H1 (cell line): ENCODE data around the gene GTPBP1. TPM values are rescaled to one million over a fixed set of nuclear protein-coding genes. Genes with fewer than 3 reads are reported as not detected.

ENCODE experiments used
- CHD1 ChIP-seq: IDR thresholded peaks from 2 replicates; pipeline ENCODE4 v1.6.1; 2012; ENCODE audit warnings: low read depth, low read length, improper control_type of control experiment
- CHD7 ChIP-seq: fragments of 300-600 bp; sonication (generic); IDR thresholded peaks from 2 replicates; pipeline ENCODE4 v1.7.1; 2012; ENCODE audit warnings: low read length, moderate library complexity, mild to moderate bottlenecking, inconsistent platforms; ENCODE audit not compliant: insufficient replicate concordance
- CREB1 ChIP-seq: IDR thresholded peaks from 2 replicates; pipeline ENCODE4 v1.6.1; 2012; ENCODE audit warnings: inconsistent platforms
- CTCF ChIP-seq, 3 experiments: IDR thresholded peaks; 1 replicate in 2 of 3; 2 replicates in 1 of 3; pipeline versions ENCODE4 v1.5.1 to v1.6.1; 2011; ENCODE audit warnings: low read length in 3 of 3, mild to moderate bottlenecking in 3 of 3, inconsistent platforms in 2 of 3, low read depth in 1 of 3, moderate library complexity in 1 of 3; ENCODE audit not compliant: insufficient read depth in 1 of 3; ENCODE audit errors: control extremely low read depth in 1 of 3
- KDM1A ChIP-seq: fragments of 200-600, 300-600 bp; sonication (generic); IDR thresholded peaks from 2 replicates; pipeline ENCODE4 v1.7.1; 2016; ENCODE audit warnings: mild to moderate bottlenecking, low read length, borderline replicate concordance
- NRF1 ChIP-seq: IDR thresholded peaks from 2 replicates; pipeline ENCODE4 v1.6.1; 2011; ENCODE audit warnings: mild to moderate bottlenecking, low read depth, low read length, improper control_type of control experiment
- SIX5 ChIP-seq: IDR thresholded peaks from 2 replicates; pipeline ENCODE4 v1.6.1; 2011; ENCODE audit warnings: mild to moderate bottlenecking, low read depth, low read length
- USF2 ChIP-seq: IDR thresholded peaks from 2 replicates; pipeline ENCODE4 v1.6.1; 2011; ENCODE audit warnings: low read length, improper control_type of control experiment
- polyA plus RNA-seq, 7 experiments: library from polyadenylated mRNA; depleted of rRNA in 3 of 7; stranded (reverse) in 5 of 7; unstranded in 2 of 7; fragments of >200 nt in 5 of 7; fragments of 200-250 nt in 2 of 7; gene quantifications; 1 replicate in 5 of 7; 2 replicates in 1 of 7; 4 replicates in 1 of 7; pipeline versions ENCODE4 v1.2.1 to v1.2.3, GENCODE V29; 2011 to 2013; ENCODE audit warnings: missing spikeins in 2 of 7, mixed read lengths in 2 of 7
- total RNA-seq: library from RNA; stranded (reverse); fragmentation: NEBNext Ultra II Directional; extraction: Animal tissue kit (Norgen Biotek cat#: 25700); gene quantifications from 2 replicates; pipeline ENCODE4 v1.2.1, GENCODE V29; 2021

The GTPBP1 gene
- total and polyA plus RNA-seq, 2 of the 8 experiments (the other 6 are each of a cell fraction or from before 2014, with no cell fraction given): 53.1 to 91.8 TPM

GRCh38 chr22:38730411-38730871 is 24.7 kb downstream of the GTPBP1 start (continued):
- no peak for TF ChIP-seq CHD7
- TF ChIP-seq USF2: no peak
- TF ChIP-seq SIX5: no peak
- TF ChIP-seq KDM1A: no peak
- no peak for TF ChIP-seq CREB1
- no peak for TF ChIP-seq CTCF (IDR thresholded peaks at IDR 0.05; ENCODE audit: control extremely low read depth in 1 of 3, insufficient read depth in 1 of 3, low read depth in 1 of 3, low read length in 3 of 3)
- TF ChIP-seq NRF1: no peak
- TF ChIP-seq CHD1: no peak
